A549 (cell line): Measurements from ENCODE around the gene POLR1E.

Experiments used
- CEBPB ChIP-seq, 2 experiments: fragments of >200 bp in 1 of 2; sonication (Bioruptor Twin) in 1 of 2; formaldehyde crosslinking in 1 of 2; IDR thresholded peaks; 2 replicates each; pipeline ENCODE4 v1.6.1; 2012 to 2016
- CTCF ChIP-seq: fragments of >200 bp; sonication (Bioruptor Twin); formaldehyde crosslinking; IDR thresholded peaks from 3 replicates; pipeline ENCODE4 v1.5.1; 2016
- ELK1 ChIP-seq: fragments of 150-350 bp; IDR thresholded peaks from 2 replicates; pipeline ENCODE4 v1.6.1; 2014; ENCODE audit warnings: low read depth, mild to moderate bottlenecking, low read length
- EP300 ChIP-seq, 2 experiments: fragments of >200 bp; sonication (Bioruptor Twin); formaldehyde crosslinking; IDR thresholded peaks; 2 replicates in 1 of 2; 3 replicates in 1 of 2; pipeline ENCODE4 v1.6.1; 2016 to 2017
- ESRRA ChIP-seq: fragments of 150-350 bp; IDR thresholded peaks from 2 replicates; pipeline ENCODE4 v1.6.1; 2014; ENCODE audit warnings: mild to moderate bottlenecking, low read length, borderline replicate concordance
- JUN ChIP-seq, 2 experiments: fragments of >200 bp; sonication (Bioruptor Twin); formaldehyde crosslinking; IDR thresholded peaks; 2 replicates in 1 of 2; 3 replicates in 1 of 2; pipeline ENCODE4 v1.6.1; 2016 to 2017
- MAX ChIP-seq: IDR thresholded peaks from 2 replicates; pipeline ENCODE4 v1.6.1; 2012
- NFE2L2 ChIP-seq: fragments of 150-350 bp; conservative IDR thresholded peaks from 2 replicates; pipeline ENCODE4 v1.6.1; 2014; ENCODE audit warnings: low read length
- POLR2A ChIP-seq: IDR thresholded peaks from 2 replicates; pipeline ENCODE4 v1.6.1; 2012; ENCODE audit warnings: mild to moderate bottlenecking, low read length
- POLR2AphosphoS2 ChIP-seq: conservative IDR thresholded peaks from 2 replicates; pipeline ENCODE4 v1.6.1; 2012; ENCODE audit warnings: low read length, improper control_type of control experiment, inconsistent platforms
- RCOR1 ChIP-seq: fragments of 150-350 bp; IDR thresholded peaks from 2 replicates; pipeline ENCODE4 v1.6.1; 2014; ENCODE audit warnings: antibody characterized with exemption, low read length, low read depth
- TP53 ChIP-seq: fragments of 250-450 bp; sonication (Bioruptor Pico); IDR thresholded peaks from 2 replicates; pipeline ENCODE4 v1.5.0; 2021; ENCODE audit warnings: mild to moderate bottlenecking, moderate library complexity
- ZC3H11A ChIP-seq: fragments of 450-650 bp; IDR thresholded peaks from 2 replicates; pipeline ENCODE4 v1.6.1; 2014; ENCODE audit warnings: antibody characterized with exemption, mild to moderate bottlenecking

GRCh38 chr9:37499297-37499696, 13.5 kb downstream of the POLR1E start:
- TF ChIP-seq MAX: no peak
- no peak for TF ChIP-seq CEBPB (IDR thresholded peaks at IDR 0.05)
- no peak for TF ChIP-seq POLR2A
- TF ChIP-seq ELK1: no peak
- TF ChIP-seq JUN (IDR thresholded peaks at IDR 0.05): no peak
- no peak for TF ChIP-seq TP53 (CRISPR knock-in tag)
- TF ChIP-seq ZC3H11A: no peak
- TF ChIP-seq CTCF: no peak
- TF ChIP-seq NFE2L2: peak; percentile 93
- no peak for TF ChIP-seq ESRRA
- no peak for TF ChIP-seq POLR2AphosphoS2
- TF ChIP-seq RCOR1: no peak
- no peak for TF ChIP-seq EP300 (IDR thresholded peaks at IDR 0.05)
